WERI-Rb-1 (cell line): Measurements from ENCODE around the gene BCO2.
"Not testable (repeated sequence)": the region's sequence is repeated elsewhere in the genome, so short reads cannot be mapped to it uniquely, and the experiment has no call there.

ENCODE experiments used
- DNase-seq: peaks from one replicate; pipeline ENCODE4 v3.0.0-alpha.2; 2020
- H3K27ac ChIP-seq: fragments of 250-450 bp; sonication (Bioruptor Pico); 2 replicates; pipeline ENCODE4 v1.5.1; 2020; ENCODE audit warnings: mild to moderate bottlenecking, moderate library complexity
- H3K27me3 ChIP-seq: fragments of 250-450 bp; sonication (Bioruptor Pico); 2 replicates; pipeline ENCODE4 v1.5.1; 2021; ENCODE audit warnings: mild to moderate bottlenecking, low read depth, moderate library complexity; ENCODE audit not compliant: insufficient read depth, severe bottlenecking
- H3K36me3 ChIP-seq: fragments of 250-450 bp; sonication (Bioruptor Pico); 2 replicates; pipeline ENCODE4 v1.5.1; 2020; ENCODE audit warnings: mild to moderate bottlenecking, moderate library complexity
- H3K4me3 ChIP-seq: 2 replicates; pipeline ENCODE4 v1.5.1; 2011; ENCODE audit warnings: low read depth, mild to moderate bottlenecking, control low read depth, low read length
- H3K9me3 ChIP-seq: fragments of 250-450 bp; sonication (Bioruptor Pico); 2 replicates; pipeline ENCODE4 v1.5.1; 2021; ENCODE audit warnings: mild to moderate bottlenecking, moderate library complexity; ENCODE audit not compliant: severe bottlenecking
- CTCF ChIP-seq: IDR thresholded peaks from 2 replicates; pipeline ENCODE4 v1.5.1; 2011; ENCODE audit warnings: low read depth, mild to moderate bottlenecking, control low read depth, inconsistent platforms, low read length

BCO2 gene

GRCh38 chr11:112196519-112197087 lies 21.3 kb downstream of the BCO2 start:
- no peak for TF ChIP-seq CTCF
- Histone ChIP-seq H3K27ac (no peak overlapping the region; the same call in 1 of the 2 replicates), H3K27me3 (no peaks in the 10 kb centered on the region), H3K36me3 (no peaks in the 10 kb centered on the region), H3K9me3 (no peaks in the 10 kb centered on the region), H3K4me3 (no peak overlapping the region)
- DNase-seq, result no peak

- H3K4me3 ChIP-seq, H3K27ac ChIP-seq, H3K36me3 ChIP-seq, H3K9me3 ChIP-seq, H3K27me3 ChIP-seq, DNase-seq: not testable (repeated sequence)
Measured at GRCh38 chr11:112199101-112199500, 23.8 kb downstream of the BCO2 start.

GRCh38 chr11:112200252-112200651 lies 24.9 kb downstream of the BCO2 start:
- DNase-seq, result no peak
- no peak overlapping the region for H3K27ac ChIP-seq
- no peaks in the 10 kb centered on the region for H3K9me3 ChIP-seq
- TF ChIP-seq CTCF, result no peak
- no peaks in the 10 kb centered on the region for H3K36me3 ChIP-seq
- no peaks in the 10 kb centered on the region for H3K27me3 ChIP-seq
- H3K4me3 ChIP-seq, result no peak overlapping the region

- Histone ChIP-seq H3K36me3 (no peaks in the 10 kb centered on the region), H3K27me3 (no peaks in the 10 kb centered on the region), H3K27ac (no peak overlapping the region), H3K9me3 (no peaks in the 10 kb centered on the region), H3K4me3 (no peak overlapping the region)
- no peak for DNase-seq
- TF ChIP-seq CTCF, result no peak
Measured at GRCh38 chr11:112206071-112206470, 30.8 kb downstream of the BCO2 start.

GRCh38 chr11:112210890-112211289 lies 35.6 kb downstream of the BCO2 start:
- Histone ChIP-seq H3K36me3 (no peaks in the 10 kb centered on the region), H3K9me3 (no peaks in the 10 kb centered on the region), H3K27ac (no peak overlapping the region), H3K4me3 (no peak overlapping the region), H3K27me3 (no peaks in the 10 kb centered on the region)
- TF ChIP-seq CTCF, result no peak
- DNase-seq, result no peak

GRCh38 chr11:112211536-112211935 lies 36.2 kb downstream of the BCO2 start:
- H3K36me3 ChIP-seq, result no peaks in the 10 kb centered on the region
- TF ChIP-seq CTCF, result no peak
- H3K4me3 ChIP-seq, result no peak overlapping the region
- no peaks in the 10 kb centered on the region for H3K9me3 ChIP-seq
- H3K27ac ChIP-seq, result no peak overlapping the region
- no peak for DNase-seq
- H3K27me3 ChIP-seq, result no peaks in the 10 kb centered on the region
